ENCODE data around the gene WAC. TPM values are rescaled to one million over a fixed set of nuclear protein-coding genes. Genes with fewer than 3 reads are reported as not detected.
"Not testable (repeated sequence)": the region's sequence is repeated elsewhere in the genome, so short reads cannot be mapped to it uniquely, and the experiment has no call there.

Gene WAC
- total RNA-seq, 1 donor from 2014 or later: 92.3 TPM

- no peak for DNase-seq
Observed at GRCh38 chr10:28616514-28616913, 83.6 kb downstream of the WAC start.

DNA sequence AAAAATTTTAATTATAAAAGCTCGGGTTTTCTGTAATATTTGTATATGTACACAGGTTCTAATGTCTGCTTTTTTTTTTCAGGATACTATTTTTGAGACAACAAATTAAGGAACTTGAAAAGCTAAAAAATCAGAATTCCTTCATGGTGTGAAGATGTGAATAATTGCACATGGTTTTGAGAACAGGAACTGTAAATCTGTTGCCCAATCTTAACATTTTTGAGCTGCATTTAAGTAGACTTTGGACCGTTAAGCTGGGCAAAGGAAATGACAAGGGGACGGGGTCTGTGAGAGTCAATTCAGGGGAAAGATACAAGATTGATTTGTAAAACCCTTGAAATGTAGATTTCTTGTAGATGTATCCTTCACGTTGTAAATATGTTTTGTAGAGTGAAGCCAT, 86.5 kb downstream of the WAC start:
- DNase-seq: no peak

GRCh38 chr10:28620251-28620650, 87.3 kb downstream of the WAC start:
- no peak for DNase-seq

GRCh38 chr10:28623483-28623882, 90.6 kb downstream of the WAC start:
- no peak for DNase-seq

DNA sequence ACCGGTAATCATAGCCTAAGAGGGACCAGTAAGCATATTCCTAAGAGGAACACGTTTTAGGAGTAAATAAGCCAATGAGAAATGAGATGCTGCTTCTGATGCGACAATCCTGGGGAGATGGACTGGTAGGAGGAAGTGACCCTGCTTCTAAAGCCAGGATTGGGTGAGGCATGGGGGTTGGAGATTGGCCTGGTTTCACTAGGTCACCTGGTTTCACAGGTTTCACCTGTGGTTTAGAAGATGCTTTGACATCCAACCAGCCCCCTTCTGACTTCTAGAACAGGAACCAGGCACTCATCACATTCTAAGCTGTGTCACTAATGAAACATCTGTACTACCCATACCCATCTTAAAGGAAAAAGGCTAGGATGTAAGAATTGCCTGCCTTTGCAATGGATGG, 91.4 kb downstream of the WAC start:
- DNase-seq: no peak

- no peak for DNase-seq
Observed at GRCh38 chr10:28627102-28627501, 94.2 kb downstream of the WAC start.

DNA sequence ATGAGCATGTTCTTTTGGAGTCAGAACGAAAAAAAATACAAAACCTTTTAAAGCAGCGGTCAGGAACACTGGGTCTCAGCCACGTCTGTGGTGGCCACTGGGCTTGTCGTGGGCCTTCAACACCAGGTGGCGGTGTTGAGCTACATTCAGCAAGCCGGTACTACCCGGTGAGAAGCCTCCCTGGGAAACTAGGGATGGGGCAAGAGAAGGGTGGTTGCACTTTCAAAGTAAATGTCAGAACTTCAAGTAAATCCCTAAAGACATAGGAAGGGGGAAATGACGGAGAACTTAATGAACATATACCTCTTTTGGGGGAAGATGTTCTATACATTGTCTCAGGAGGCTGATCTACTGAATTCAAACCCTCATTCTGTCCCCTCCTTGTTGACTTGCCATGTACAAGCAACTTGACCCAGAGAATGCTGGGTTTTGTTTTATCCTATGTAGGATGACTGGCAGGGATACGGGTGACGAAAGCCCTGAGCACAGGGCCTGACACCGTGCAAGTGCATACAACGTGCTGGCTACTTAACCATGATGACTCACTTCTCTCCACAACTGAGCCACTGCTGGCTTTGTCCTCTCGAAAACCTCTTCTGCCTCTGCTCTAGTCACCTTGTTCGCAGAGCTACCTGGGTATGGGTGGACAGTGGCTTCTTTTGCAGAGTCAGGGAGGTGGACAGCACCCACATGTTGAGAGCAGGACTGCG, 95.4 kb downstream of the WAC start:
- peak; percentile 14 for DNase-seq

GRCh38 chr10:28631896-28632583, 99.1 kb downstream of the WAC start:
- DNase-seq: no peak

GRCh38 chr10:28632584-28632945, 99.6 kb downstream of the WAC start:
- no peak for DNase-seq

DNA sequence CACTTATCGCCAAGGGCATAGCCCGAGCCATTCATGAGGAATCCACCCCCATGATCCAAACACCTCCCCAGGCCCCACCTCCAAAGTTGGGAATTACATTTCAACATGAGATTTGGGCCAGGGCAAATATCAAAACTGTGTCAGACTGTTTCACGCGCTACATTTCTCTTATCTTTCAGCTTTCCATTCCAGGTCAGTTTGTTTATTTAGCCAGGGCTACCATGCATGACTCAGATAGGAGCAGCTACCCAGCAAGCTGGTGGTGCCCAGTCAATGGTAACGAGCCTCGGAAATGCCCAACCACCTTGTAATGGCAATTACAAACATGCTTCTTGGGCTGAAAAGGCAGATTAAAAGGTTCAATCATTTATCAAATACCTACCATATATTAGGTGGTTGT, 100.8 kb downstream of the WAC start:
- no peak for DNase-seq

GRCh38 chr10:28637346-28637745, 104.4 kb downstream of the WAC start:
- no peak for DNase-seq

DNA sequence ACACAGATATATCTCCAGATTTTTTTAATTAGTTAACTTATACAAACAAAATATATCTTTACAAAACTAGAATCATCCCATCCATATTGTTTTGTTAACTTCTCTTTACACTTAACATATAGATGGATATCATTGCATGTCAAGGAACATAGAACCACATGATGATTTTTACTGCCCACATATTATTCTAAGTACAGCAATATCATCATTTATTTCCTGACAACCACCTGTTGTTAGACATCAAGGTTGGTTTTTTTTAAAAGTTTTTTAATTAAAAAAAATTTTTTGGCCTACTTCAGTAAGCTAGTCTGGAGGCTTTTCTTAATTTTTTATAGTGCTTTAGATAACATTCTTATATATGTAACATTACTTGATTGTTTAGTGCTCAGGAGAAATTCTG, 105.5 kb downstream of the WAC start:
- DNase-seq: no peak

DNA sequence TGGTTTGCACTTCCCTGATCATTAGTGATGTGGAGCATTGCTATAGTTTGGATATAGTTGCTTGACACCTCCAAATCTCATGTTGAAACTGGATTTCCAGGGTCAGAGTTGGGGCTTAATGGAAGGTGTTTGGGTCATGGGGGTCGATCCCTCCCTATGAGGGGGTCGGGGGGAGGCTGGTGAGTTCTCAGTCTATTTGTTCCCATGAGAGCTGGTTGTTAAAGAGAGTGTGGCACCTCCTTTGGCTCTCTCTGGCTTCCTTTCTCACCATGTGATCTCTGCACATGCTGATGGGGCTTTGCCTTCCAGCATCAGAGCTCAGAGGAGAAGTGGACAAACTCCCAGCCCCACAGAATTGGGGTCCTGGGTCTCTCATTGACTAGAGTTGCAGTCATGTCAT, 107.6 kb downstream of the WAC start:
- no peak for DNase-seq

DNA sequence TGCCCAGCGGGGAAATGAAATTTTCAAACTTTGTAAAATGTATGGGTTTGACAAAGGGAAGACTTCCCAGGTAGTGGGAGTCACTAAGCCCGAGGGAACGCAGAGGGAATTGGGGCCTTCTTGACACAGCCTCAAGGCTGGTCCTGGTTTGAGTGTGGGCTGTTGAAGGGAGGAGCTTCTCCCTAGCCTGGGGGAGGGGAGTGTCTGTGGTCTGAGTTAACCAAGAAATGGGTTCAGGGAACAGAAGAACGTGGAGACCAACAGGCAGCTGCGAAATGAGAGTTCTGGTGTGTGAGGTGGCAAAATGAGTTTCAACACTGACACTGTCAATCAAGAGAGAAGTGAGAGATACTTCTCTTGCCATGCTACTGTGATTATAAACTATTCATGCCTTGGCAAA, 111.7 kb downstream of the WAC start:
- no peak for DNase-seq

- DNase-seq: no peak
Observed at GRCh38 chr10:28652106-28652505, 119.2 kb downstream of the WAC start.

DNA sequence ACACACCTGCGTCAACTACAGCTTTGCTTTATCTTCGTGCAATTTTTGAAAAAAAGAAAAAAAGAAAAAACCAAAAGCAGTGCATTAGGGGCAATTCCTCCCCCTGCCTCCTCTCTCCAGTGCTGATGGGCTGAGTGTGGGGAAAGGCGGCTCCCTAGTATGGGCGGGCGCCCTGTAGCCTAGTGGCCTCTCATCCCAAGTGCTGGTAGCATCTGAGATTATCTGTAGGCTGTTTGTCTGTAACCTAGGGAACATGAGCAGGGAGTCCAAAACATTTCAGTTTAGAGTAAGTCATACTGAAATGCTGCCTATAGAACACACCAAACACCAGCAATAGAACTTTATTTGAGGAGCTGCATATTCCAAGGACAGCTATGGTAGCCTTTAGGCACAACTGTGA, 119.8 kb downstream of the WAC start:
- DNase-seq: no peak

DNA sequence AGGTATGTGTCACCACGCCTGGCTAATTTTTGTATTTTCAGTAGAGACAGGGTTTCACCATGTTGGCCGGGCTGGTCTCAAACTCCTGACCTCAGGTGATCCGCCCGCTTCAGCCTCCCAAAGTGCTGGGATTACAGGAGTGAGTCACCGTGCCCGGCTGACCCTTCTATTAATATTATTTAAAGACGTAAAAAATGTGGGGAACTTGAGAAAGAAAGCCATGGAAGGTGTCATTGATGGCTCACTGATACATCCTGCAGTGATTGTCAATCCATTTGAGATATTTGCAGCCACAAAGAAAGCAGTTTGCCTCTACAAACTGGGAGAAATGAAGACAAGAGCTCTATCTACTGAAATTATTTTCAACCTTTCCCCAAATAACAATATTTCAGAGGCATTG, 125.9 kb downstream of the WAC start:
- not testable (repeated sequence) for DNase-seq

GRCh38 chr10:28661035-28661434, 128.1 kb downstream of the WAC start:
- DNase-seq: no peak

- peak; percentile 61 for DNase-seq
Observed at GRCh38 chr10:28663576-28664368, 130.9 kb downstream of the WAC start.

DNA sequence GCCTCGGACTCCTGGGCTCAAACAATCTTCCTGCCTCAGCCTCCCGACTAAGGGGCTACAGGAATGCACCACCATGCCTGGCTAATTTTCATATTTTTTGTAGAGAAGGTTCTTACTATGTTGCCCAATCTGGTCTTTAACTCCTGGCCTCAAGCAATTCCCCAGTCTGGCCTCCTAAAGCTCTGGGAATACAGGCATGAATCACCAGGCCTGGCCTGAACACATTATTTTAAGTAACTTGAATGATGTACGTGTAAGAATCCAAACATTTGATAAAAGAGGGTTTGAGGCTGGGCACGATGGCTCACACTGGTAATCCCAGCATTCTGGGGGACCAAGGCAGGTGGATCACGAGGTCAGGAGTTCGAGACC, 131.4 kb downstream of the WAC start:
- DNase-seq: no peak

DNA sequence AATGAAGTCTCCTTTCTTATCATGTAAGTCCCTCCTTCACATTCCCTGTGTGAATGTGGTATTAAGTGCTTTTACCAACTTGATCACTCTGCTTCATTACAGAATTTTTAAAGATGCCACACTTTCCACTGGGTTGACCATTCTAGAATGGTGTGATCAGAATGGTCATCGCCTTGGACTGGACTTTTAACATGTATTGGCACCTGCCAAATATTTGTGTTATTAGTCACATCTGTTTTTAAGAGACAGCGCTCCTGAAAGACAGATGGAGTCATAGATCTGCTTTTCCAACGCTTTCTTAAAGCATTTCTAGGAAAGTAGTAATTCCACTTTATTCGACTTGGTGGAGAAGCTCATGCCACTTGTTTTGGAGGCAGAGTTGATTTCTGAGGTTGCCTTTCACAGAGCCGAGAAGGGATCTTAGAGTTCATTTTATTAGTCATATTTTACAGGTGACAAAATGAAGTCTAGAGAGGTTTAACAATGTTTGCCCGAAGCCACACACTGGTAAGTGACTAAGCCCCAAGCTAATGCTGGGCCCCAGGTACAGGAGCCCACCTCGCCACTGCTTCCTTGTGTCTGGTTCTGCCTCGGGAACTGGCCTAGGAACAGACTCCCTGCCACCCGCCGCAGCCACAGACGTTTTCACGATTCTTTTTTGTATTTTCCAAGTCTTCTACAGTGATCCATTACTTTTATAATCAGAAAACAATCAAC, 134.0 kb downstream of the WAC start:
- DNase-seq: no peak

DNA sequence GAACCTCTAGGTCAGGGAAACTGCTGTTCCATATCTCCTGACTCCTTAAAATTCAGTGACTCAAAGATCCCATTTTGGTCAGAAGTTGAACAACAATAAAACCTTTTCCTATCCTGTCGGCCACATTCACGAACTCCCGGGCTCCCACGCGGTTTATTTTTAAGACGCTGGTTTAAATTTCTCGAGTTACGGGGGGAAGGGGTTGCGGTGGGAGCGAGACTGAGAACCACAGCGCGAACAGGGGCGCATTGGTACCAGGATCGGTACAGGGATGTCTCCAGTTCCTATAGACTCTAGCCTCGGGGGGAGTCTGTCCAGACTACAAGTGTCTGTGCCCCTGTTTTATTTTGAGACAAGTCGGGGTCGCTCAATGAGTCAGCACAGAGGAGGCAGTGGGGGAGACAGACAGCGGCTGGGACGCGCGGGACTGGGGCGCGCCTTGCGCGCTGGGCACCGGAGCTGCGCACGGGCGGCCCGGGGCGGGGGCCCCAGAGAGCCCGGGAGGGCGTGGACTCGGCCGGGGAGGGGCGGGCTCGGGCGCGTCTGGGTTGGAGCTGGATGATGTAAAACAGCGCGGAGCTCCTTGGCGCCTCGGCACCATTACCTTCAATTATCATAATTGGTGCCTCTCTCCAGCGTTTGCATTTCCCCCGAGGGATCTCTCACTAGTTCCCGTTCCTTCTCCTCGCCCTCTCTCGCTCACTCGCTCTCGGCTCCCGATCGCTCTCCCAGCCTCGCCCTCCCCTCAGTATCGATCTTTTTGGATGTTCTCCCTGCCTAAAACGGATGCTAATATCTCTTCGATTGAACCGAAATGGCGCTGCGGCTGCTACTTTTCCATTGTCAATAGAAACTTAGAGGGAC, 135.7 kb downstream of the WAC start:
- DNase-seq: no peak
